ENCODE data around the gene SUPT4H1.

SUPT4H1 gene

DNA sequence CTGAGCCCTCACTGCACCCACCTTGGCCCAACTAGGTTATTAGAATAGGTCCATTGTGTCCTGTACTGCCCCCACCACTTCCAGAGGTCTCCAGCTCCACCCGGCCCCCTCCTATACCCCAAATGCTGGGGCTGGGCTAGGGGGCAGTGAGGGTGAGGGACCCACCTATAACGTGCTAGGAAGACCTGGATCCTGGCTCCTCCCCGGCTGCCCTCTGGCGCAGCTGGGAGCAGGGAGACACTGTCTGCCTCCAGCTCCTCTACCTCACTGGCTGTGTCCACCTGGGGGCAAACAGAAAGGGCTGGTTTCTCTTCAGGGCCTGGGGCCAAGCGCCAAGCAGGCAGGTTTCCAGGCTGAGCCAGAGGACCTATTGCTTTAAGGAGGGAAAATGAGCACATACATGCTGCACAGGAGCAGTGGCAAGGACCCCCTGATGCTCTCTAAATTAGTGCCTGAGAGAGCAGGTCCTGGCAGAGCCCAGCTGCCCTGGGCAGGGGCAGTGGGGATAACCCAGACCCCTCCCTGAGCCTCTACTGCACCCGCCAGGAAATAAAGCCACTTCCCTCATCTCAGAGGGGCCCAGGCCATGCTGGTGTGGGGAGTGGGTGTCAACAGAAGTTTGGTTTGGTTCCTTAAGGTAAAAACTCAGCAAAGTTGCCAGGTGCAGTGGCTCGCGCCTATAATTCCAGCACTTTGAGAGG lies 35.6 kb downstream of the SUPT4H1 start:
- no peak for DNase-seq

DNA sequence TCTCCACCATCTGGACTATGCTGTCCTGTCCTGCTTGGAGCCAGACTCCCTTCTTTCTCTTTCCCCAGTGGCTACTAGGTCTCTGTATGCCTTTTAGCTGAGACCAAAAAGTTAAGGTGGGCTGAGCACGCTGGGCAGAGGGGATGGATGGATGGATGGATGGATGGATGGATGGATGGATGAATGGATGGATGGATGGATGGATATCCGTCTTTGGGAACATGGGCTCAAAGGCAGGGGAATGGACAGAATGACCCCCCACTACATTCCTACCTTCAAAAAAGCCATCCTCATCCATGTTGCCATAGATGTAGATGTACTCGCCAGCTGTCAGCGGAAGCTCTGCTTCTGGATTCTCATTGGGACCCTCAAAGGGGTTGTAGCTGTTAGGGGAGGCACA lies 36.3 kb downstream of the SUPT4H1 start:
- DNase-seq, result no peak

GRCh38 chr17:58315281-58315711 lies 36.7 kb downstream of the SUPT4H1 start:
- DNase-seq, result no peak

- no peak for DNase-seq
These were observed 37.3 kb downstream of the SUPT4H1 start for GRCh38 chr17:58314706-58315015.

- DNase-seq, result no peak
These were observed 37.9 kb downstream of the SUPT4H1 start for GRCh38 chr17:58313815-58314705.

GRCh38 chr17:58312829-58313228 lies 39.2 kb downstream of the SUPT4H1 start:
- no peak for DNase-seq

DNA sequence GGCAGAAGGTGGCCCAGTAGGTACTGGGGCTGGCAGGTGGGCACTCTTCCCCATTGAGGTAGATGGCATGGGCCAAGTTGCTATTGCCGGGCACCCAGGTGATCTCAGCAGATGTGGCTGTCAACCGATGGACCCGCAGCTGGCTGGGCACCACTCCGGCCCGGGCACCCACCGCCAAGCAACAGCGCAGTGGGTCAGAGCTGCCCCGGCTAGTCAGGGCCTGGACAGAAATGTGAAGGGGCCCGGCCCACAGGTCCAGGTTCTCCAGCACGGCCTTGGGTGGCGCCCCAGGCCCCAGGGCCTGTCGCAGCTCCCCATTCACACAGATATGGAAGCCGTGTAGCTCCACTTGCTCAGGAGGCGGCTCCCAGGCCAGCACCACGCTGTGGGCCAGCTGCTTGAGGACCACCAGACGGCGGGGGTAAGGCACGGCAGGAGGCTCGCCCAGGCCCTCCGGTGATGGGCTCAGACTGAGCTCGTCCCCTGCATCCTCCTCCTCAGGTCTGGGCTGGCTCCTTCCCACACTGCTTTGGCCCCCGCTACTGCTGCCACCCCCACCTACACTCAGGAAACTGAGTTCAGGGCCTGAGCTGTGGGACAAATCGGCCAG lies 39.9 kb downstream of the SUPT4H1 start:
- no peak for DNase-seq

DNA sequence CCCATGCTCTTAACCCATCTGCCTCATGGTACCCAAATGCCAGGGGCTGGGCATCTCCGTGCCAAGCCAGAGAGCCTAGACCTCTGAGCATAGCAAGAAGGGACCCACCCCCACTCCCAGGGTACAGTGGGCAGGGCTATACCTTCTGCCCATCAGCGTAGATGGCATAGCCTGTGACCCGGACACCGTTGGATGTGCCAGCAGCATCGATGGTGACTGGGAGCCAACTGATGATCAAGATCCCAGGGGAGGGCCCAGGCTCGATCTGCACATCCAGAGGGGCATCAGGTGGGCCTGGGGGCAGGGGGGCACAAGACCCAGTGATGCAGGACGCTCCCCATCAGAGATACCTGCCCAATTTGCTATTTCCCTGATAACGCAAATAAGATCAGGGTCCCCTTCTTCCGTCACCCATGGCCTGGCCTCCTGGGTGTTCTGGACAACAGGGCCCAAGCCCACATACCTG lies 40.5 kb downstream of the SUPT4H1 start:
- DNase-seq, result no peak

DNA sequence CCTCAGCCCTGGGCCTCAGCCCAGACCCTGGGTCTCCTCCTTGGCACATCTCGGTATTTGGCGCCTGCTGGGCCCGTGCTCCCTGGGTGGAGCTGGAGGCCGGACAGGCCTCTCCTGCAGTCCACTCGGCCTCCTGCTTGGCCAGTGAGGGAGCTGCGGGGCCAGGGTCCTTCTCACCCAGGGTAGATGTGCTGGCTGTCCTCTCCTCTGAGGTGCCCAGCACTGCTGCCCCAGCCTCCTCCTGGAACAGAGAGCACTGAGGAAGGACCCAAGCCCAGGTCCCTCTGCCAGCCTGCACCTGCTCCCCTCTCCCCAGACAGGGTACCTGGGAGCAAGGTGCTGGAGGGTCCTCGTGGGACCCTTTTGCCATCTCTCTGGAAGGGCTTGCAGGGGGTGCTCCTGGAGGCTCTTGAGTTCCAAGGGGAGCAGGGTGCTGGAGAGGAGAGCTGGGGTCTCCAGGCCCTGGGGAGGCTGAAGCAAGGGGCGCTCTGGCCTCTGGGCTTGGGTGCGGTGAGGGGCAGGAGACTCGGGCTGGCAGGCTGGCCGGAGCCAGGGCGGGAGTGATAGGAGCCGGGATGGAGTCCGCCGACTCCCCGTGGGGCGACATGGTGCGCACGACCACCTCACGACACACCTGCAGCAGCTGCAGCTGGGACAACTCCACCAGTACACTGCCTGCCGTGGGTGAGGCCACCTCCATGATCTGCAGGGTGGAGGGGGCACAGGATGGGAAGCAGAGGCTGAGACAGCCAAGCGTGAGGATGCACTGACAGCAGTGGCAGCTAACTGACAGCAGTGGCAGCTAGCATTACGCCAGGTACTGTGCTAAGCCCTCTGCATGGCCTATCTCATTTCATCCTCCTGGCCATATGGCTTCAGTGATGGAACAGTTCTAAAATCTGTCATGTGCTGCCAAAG lies 41.2 kb downstream of the SUPT4H1 start:
- no peak for DNase-seq

DNA sequence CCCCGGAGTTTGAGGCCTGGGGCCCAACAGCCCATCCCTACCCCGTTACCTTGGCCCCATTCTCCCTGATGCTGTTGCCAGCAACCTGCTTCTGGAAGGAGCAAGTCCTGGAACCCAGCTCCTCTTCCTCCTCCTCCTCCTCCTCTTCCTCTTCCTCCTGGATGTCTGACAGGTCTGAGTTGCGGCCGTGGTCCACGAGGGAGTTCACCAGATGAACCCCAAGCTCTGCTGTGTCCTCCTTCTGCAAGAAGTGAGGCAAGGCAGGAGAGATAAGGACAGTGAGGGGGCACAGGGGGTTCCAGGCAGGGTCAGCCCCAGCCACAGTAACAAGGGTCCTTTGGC lies 42.1 kb downstream of the SUPT4H1 start:
- no peak for DNase-seq

GRCh38 chr17:58308985-58309917 lies 42.8 kb downstream of the SUPT4H1 start:
- no peak for DNase-seq

- no peak for DNase-seq
These were observed 43.6 kb downstream of the SUPT4H1 start for GRCh38 chr17:58308173-58308984.

GRCh38 chr17:58307468-58308172 lies 44.4 kb downstream of the SUPT4H1 start:
- no peak for DNase-seq

- no peak for DNase-seq
These were observed 45.7 kb downstream of the SUPT4H1 start for GRCh38 chr17:58306131-58306951.

- no peak for DNase-seq
These were observed 46.4 kb downstream of the SUPT4H1 start for GRCh38 chr17:58305626-58306025.

GRCh38 chr17:58304750-58305486 lies 47.1 kb downstream of the SUPT4H1 start:
- DNase-seq, result no peak

DNA sequence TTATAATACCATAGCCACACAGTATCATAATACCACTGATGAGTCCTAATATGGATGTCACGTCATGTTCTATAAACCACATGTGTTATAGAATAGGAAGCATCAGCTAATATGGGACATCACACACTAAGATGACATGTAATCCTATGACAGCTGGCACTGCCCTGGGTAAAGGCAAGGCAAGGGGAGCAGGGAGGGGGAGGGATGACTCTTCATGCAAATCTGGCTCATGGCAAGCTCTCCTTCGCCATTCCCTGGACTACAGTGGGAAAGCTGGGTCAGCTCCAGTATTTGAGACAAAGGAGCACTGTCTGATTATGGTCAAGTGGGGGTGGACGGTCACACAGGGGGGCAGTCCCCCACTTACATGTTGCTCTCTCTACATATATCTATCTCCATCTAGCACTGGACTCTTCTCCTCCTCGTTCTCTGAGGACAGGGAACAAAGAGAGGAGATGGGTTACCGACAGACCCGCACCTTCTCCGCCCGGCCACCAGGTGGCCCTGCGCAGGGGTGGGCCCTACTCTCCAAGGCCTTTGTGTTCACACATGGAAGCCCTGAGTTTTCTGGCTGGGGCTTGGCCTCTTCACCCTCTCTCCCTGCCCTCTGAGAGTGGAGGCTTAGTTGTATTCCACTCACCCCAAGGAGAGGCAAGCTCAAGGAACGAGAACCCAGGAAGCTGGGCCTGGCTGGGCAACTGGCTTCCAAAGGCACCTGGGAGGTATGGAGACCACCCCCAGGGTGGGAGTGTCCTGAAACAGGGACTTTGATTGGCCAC lies 47.8 kb downstream of the SUPT4H1 start:
- peak; percentile 37 for DNase-seq

Data from NCI-H226 (cell line).